ENCODE results near the gene ARL8B.

Gene ARL8B

GRCh38 chr3:5123937-5124336, 1.8 kb downstream of the ARL8B start:
- Histone ChIP-seq H3K14ac (ENCODE audit: low read length) (no peak overlapping the region), H3K27ac (replicated peaks; ENCODE audit: low read length) (no peak overlapping the region), H2BK5ac (ENCODE audit: low read length) (no peak overlapping the region), H3K9ac (ENCODE audit: low read depth, low read length, poor library complexity) (no peak overlapping the region), H2AK5ac (ENCODE audit: low read depth, low read length) (no peak overlapping the region), H2BK12ac (ENCODE audit: low read length) (no peak overlapping the region), H2BK120ac (ENCODE audit: low read depth, low read length) (no peak overlapping the region), H3K4me3 (ENCODE audit: low read length in 2 of 2) (peak overlapping the region in 1 of 2 donors; percentile 24), H4K91ac (ENCODE audit: low read depth, low read length, poor library complexity) (no peak overlapping the region), H4K8ac (ENCODE audit: low read depth, low read length) (no peak overlapping the region), H3K4ac (ENCODE audit: low read length) (no peak overlapping the region), H3K9me3 (replicated peaks in 1 of 2; ENCODE audit: control insufficient read depth in 2 of 2, insufficient read depth in 1 of 2, low read depth in 1 of 2, low read length in 2 of 2) (no peaks in the 10 kb centered on the region), H2AFZ (ENCODE audit: low read length) (no peak overlapping the region), H3K4me1 (ENCODE audit: control insufficient read depth in 2 of 2, insufficient read depth in 1 of 2, low read depth in 1 of 2, low read length in 2 of 2) (peaks cover 0 to 4% of the 10 kb centered on the region in 2 donors), H3K27me3 (ENCODE audit: control insufficient read depth in 3 of 3, insufficient read depth in 3 of 3, low read depth in 1 of 3, low read length in 3 of 3) (no peaks in the 10 kb centered on the region), H2BK15ac (ENCODE audit: low read length) (no peak overlapping the region), H3K23ac (ENCODE audit: low read depth, low read length, poor library complexity) (no peak overlapping the region), H3K4me2 (ENCODE audit: insufficient read depth, low read length, poor library complexity, severe bottlenecking) (no peak overlapping the region), H3K79me1 (ENCODE audit: low read depth, low read length) (peaks cover 7% of the 10 kb centered on the region), H3K18ac (ENCODE audit: low read length) (no peak overlapping the region), H3K36me3 (replicated peaks in 1 of 2; ENCODE audit: control insufficient read depth in 2 of 2, insufficient read depth in 2 of 2, low read length in 2 of 2) (peaks cover 0 to 4% of the 10 kb centered on the region in 2 donors)
- no CpG with 5 or more reads among the region's 12 CpGs for WGBS, 2 donors (ENCODE audit: extremely low coverage in 2 of 2, insufficient read length in 2 of 2, insufficient replicate concordance in 1 of 2)
- no peak for DNase-seq (ENCODE audit: low spot score)

GRCh38 chr3:5126586-5126985, 4.5 kb downstream of the ARL8B start:
- Histone ChIP-seq H3K23ac (ENCODE audit: low read depth, low read length, poor library complexity) (no peak overlapping the region), H3K36me3 (replicated peaks in 1 of 2; ENCODE audit: control insufficient read depth in 2 of 2, insufficient read depth in 2 of 2, low read length in 2 of 2) (peaks cover 0 to 11% of the 10 kb centered on the region in 2 donors), H2BK5ac (ENCODE audit: low read length) (no peak overlapping the region), H3K4me2 (ENCODE audit: insufficient read depth, low read length, poor library complexity, severe bottlenecking) (no peak overlapping the region), H3K27me3 (ENCODE audit: control insufficient read depth in 3 of 3, insufficient read depth in 3 of 3, low read depth in 1 of 3, low read length in 3 of 3) (no peaks in the 10 kb centered on the region), H3K18ac (ENCODE audit: low read length) (no peak overlapping the region), H2BK120ac (ENCODE audit: low read depth, low read length) (no peak overlapping the region), H3K14ac (ENCODE audit: low read length) (no peak overlapping the region), H3K4ac (ENCODE audit: low read length) (no peak overlapping the region), H2BK12ac (ENCODE audit: low read length) (no peak overlapping the region), H4K91ac (ENCODE audit: low read depth, low read length, poor library complexity) (no peak overlapping the region), H3K27ac (replicated peaks; ENCODE audit: low read length) (no peak overlapping the region), H2AK5ac (ENCODE audit: low read depth, low read length) (no peak overlapping the region), H3K79me1 (ENCODE audit: low read depth, low read length) (peaks cover 7% of the 10 kb centered on the region), H4K8ac (ENCODE audit: low read depth, low read length) (no peak overlapping the region), H3K9me3 (replicated peaks in 1 of 2; ENCODE audit: control insufficient read depth in 2 of 2, insufficient read depth in 1 of 2, low read depth in 1 of 2, low read length in 2 of 2) (no peaks in the 10 kb centered on the region), H2BK15ac (ENCODE audit: low read length) (no peak overlapping the region), H3K4me3 (ENCODE audit: low read length in 2 of 2) (no peak overlapping the region), H3K4me1 (ENCODE audit: control insufficient read depth in 2 of 2, insufficient read depth in 1 of 2, low read depth in 1 of 2, low read length in 2 of 2) (peaks cover 0 to 4% of the 10 kb centered on the region in 2 donors), H2AFZ (ENCODE audit: low read length) (no peak overlapping the region), H3K9ac (ENCODE audit: low read depth, low read length, poor library complexity) (no peak overlapping the region)
- DNase-seq (ENCODE audit: low spot score) = no peak

GRCh38 chr3:5128849-5129248, 6.8 kb downstream of the ARL8B start:
- Histone ChIP-seq H3K9me3 (replicated peaks in 1 of 2; ENCODE audit: control insufficient read depth in 2 of 2, insufficient read depth in 1 of 2, low read depth in 1 of 2, low read length in 2 of 2) (no peaks in the 10 kb centered on the region), H3K79me1 (ENCODE audit: low read depth, low read length) (no peaks in the 10 kb centered on the region), H3K4me2 (ENCODE audit: insufficient read depth, low read length, poor library complexity, severe bottlenecking) (no peak overlapping the region), H3K23ac (ENCODE audit: low read depth, low read length, poor library complexity) (no peak overlapping the region), H2AFZ (ENCODE audit: low read length) (no peak overlapping the region), H2BK120ac (ENCODE audit: low read depth, low read length) (no peak overlapping the region), H2AK5ac (ENCODE audit: low read depth, low read length) (no peak overlapping the region), H3K4me3 (ENCODE audit: low read length in 2 of 2) (no peak overlapping the region), H3K9ac (ENCODE audit: low read depth, low read length, poor library complexity) (no peak overlapping the region), H3K36me3 (replicated peaks in 1 of 2; ENCODE audit: control insufficient read depth in 2 of 2, insufficient read depth in 2 of 2, low read length in 2 of 2) (peaks cover 0 to 11% of the 10 kb centered on the region in 2 donors), H3K18ac (ENCODE audit: low read length) (no peak overlapping the region), H2BK5ac (ENCODE audit: low read length) (no peak overlapping the region), H3K27me3 (ENCODE audit: control insufficient read depth in 3 of 3, insufficient read depth in 3 of 3, low read depth in 1 of 3, low read length in 3 of 3) (no peaks in the 10 kb centered on the region), H2BK12ac (ENCODE audit: low read length) (no peak overlapping the region), H3K14ac (ENCODE audit: low read length) (no peak overlapping the region), H3K27ac (replicated peaks; ENCODE audit: low read length) (no peak overlapping the region), H3K4ac (ENCODE audit: low read length) (no peak overlapping the region), H3K4me1 (ENCODE audit: control insufficient read depth in 2 of 2, insufficient read depth in 1 of 2, low read depth in 1 of 2, low read length in 2 of 2) (peaks cover 0 to 3% of the 10 kb centered on the region in 2 donors), H2BK15ac (ENCODE audit: low read length) (no peak overlapping the region), H4K8ac (ENCODE audit: low read depth, low read length) (no peak overlapping the region), H4K91ac (ENCODE audit: low read depth, low read length, poor library complexity) (no peak overlapping the region)
- no CpG with 5 or more reads among the region's 2 CpGs for whole genome bisulfite sequencing, 2 donors (ENCODE audit: extremely low coverage in 2 of 2, insufficient read length in 2 of 2, insufficient replicate concordance in 1 of 2)
- no peak for DNase-seq (ENCODE audit: low spot score)

- Histone ChIP-seq H3K4me3 (ENCODE audit: low read length in 2 of 2) (no peak overlapping the region), H2BK15ac (ENCODE audit: low read length) (no peak overlapping the region), H3K18ac (ENCODE audit: low read length) (no peak overlapping the region), H2BK120ac (ENCODE audit: low read depth, low read length) (no peak overlapping the region), H3K14ac (ENCODE audit: low read length) (no peak overlapping the region), H3K9ac (ENCODE audit: low read depth, low read length, poor library complexity) (no peak overlapping the region), H3K27ac (replicated peaks; ENCODE audit: low read length) (no peak overlapping the region), H3K4me1 (ENCODE audit: control insufficient read depth in 2 of 2, insufficient read depth in 1 of 2, low read depth in 1 of 2, low read length in 2 of 2) (peaks cover 0 to 3% of the 10 kb centered on the region in 2 donors), H3K79me1 (ENCODE audit: low read depth, low read length) (no peaks in the 10 kb centered on the region), H3K27me3 (ENCODE audit: control insufficient read depth in 3 of 3, insufficient read depth in 3 of 3, low read depth in 1 of 3, low read length in 3 of 3) (no peaks in the 10 kb centered on the region), H4K8ac (ENCODE audit: low read depth, low read length) (no peak overlapping the region), H2BK5ac (ENCODE audit: low read length) (no peak overlapping the region), H4K91ac (ENCODE audit: low read depth, low read length, poor library complexity) (no peak overlapping the region), H2AK5ac (ENCODE audit: low read depth, low read length) (no peak overlapping the region), H3K23ac (ENCODE audit: low read depth, low read length, poor library complexity) (no peak overlapping the region), H3K36me3 (replicated peaks in 1 of 2; ENCODE audit: control insufficient read depth in 2 of 2, insufficient read depth in 2 of 2, low read length in 2 of 2) (peaks cover 0 to 7% of the 10 kb centered on the region in 2 donors), H2AFZ (ENCODE audit: low read length) (no peak overlapping the region), H3K4me2 (ENCODE audit: insufficient read depth, low read length, poor library complexity, severe bottlenecking) (no peak overlapping the region), H2BK12ac (ENCODE audit: low read length) (no peak overlapping the region), H3K9me3 (replicated peaks in 1 of 2; ENCODE audit: control insufficient read depth in 2 of 2, insufficient read depth in 1 of 2, low read depth in 1 of 2, low read length in 2 of 2) (no peaks in the 10 kb centered on the region), H3K4ac (ENCODE audit: low read length) (no peak overlapping the region)
- DNase-seq (ENCODE audit: low spot score) = no peak
- WGBS, 2 donors (ENCODE audit: extremely low coverage in 2 of 2, insufficient read length in 2 of 2, insufficient replicate concordance in 1 of 2) = no CpG with 5 or more reads among the region's 7 CpGs
These were observed 11.3 kb downstream of the ARL8B start for GRCh38 chr3:5133239-5134018.

Measured in neuronal stem cell (in vitro differentiated cells).